ENCODE measurements around the gene RNASEH1.
"Not testable (repeated sequence)": the region's sequence is repeated elsewhere in the genome, so short reads cannot be mapped to it uniquely, and the experiment has no call there.

RNASEH1 gene

GRCh38 chr2:3588084-3588483 is 30.0 kb upstream of the RNASEH1 start:
- DNase-seq: no peak

GRCh38 chr2:3587432-3587831 is 29.3 kb upstream of the RNASEH1 start:
- DNase-seq: no peak

GRCh38 chr2:3587021-3587420 is 28.9 kb upstream of the RNASEH1 start:
- no peak for DNase-seq

- DNase-seq: no peak
These were observed 28.1 kb upstream of the RNASEH1 start for GRCh38 chr2:3586220-3586619.

GRCh38 chr2:3585261-3586109 is 27.4 kb upstream of the RNASEH1 start:
- no peak for DNase-seq

GRCh38 chr2:3584608-3585260 is 26.6 kb upstream of the RNASEH1 start:
- no peak for DNase-seq

GRCh38 chr2:3584076-3584475 is 25.9 kb upstream of the RNASEH1 start:
- no peak for DNase-seq

- DNase-seq: no peak
These were observed 23.5 kb upstream of the RNASEH1 start for GRCh38 chr2:3581367-3582262.

GRCh38 chr2:3580449-3580848 is 22.3 kb upstream of the RNASEH1 start:
- no peak for DNase-seq

- DNase-seq: no peak
These were observed 20.9 kb upstream of the RNASEH1 start for GRCh38 chr2:3578987-3579386.

GRCh38 chr2:3576263-3576630 is 18.1 kb upstream of the RNASEH1 start:
- not testable (repeated sequence) for DNase-seq

- no peak for DNase-seq
These were observed 17.6 kb upstream of the RNASEH1 start for GRCh38 chr2:3575534-3576262.

- no peak for DNase-seq
These were observed 16.0 kb upstream of the RNASEH1 start for GRCh38 chr2:3574155-3574554.

GRCh38 chr2:3572620-3573019 is 14.5 kb upstream of the RNASEH1 start:
- no peak for DNase-seq

- no peak for DNase-seq
These were observed 13.2 kb upstream of the RNASEH1 start for GRCh38 chr2:3571284-3571683.

GRCh38 chr2:3569656-3570055 is 11.5 kb upstream of the RNASEH1 start:
- not testable (repeated sequence) for DNase-seq

- DNase-seq: no peak
These were observed 8.7 kb upstream of the RNASEH1 start for GRCh38 chr2:3566806-3567205.

GRCh38 chr2:3565117-3565516 is 7.0 kb upstream of the RNASEH1 start:
- DNase-seq: no peak

GRCh38 chr2:3563521-3563976 is 5.4 kb upstream of the RNASEH1 start:
- DNase-seq: no peak

- no peak for DNase-seq
These were observed 411 bp downstream of the RNASEH1 start for GRCh38 chr2:3557639-3558204.

GRCh38 chr2:3553946-3554345 is 4.2 kb downstream of the RNASEH1 start:
- no peak for DNase-seq

GRCh38 chr2:3547915-3548314 is 10.2 kb downstream of the RNASEH1 start:
- no peak for DNase-seq

All from stimulated activated naive CD4-positive, alpha-beta T cell treated with Interleukin-2 at 50 U/mL for 16 hours (primary cell).